ENCODE results near the gene PITPNB.
A peak's percentile ranks its signal among the peaks of the same experiment; 100 is the strongest.

PITPNB gene

DNA sequence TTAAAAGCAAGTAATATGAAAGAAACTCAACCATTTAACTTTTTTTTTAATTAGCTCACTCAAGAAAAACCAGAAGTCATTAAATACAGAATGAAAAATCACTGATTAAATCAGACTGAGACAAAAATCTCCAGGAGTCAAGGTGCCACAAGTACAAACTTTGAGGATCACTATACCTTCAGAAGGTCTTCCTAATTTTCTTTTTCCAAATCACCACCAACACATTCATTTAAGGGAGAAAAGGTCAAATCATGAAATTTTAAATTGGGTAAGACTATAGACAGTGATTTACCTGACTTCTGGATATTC, 32.3 kb downstream of the PITPNB start:
- Histone ChIP-seq H3K9ac (ENCODE audit: low read length) (peak overlapping the region; percentile 12), H3K79me2 (ENCODE audit: low read length) (peaks cover 84% of the 10 kb centered on the region), H3K36me3 (replicated peaks; ENCODE audit: low read depth, low read length) (peaks cover 65% of the 10 kb centered on the region)

DNA sequence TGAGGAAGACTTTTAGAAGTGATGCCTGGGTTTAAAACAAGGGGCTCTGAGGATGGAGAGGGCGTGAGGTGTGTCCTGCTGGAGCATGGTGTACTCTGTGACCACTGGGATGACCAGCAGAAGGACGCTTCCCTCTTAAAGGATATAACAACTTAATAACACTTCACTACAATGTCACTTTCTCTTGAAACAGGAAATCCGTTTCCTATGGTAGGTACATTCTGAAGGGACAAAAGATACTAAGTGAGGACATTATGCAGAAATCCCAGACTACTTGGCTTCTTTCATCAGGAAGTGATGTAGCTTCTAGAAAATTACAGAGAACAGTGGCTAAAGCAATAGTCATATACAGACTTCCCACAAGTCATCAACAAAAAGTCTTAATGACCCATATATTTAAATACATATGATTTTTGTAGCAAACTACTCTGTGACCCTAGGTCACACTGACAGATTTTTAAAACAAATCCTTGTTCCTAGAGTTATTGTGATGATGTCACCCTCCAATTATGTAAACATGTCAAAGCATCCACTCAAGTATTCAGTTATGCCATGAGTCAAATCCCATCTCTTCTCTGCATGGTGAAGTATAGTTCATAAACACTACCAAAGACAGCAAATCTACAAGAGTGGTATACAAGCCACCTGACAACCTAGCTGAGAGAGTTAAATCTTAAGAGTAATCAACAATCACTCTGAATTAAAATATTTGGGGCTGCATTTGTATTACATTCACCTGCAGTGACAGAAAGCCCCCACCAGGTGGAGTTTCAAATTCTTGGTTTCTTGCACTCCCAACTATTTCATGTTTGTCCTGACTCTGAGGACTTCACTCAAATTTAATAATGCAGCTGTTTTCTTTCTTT, 32.8 kb downstream of the PITPNB start:
- peaks cover 62% of the 10 kb centered on the region for H3K36me3 ChIP-seq (replicated peaks; ENCODE audit: low read depth, low read length)
- H3K9ac ChIP-seq (ENCODE audit: low read length), result peak overlapping the region; percentile 37
- peaks cover 32% of the 10 kb centered on the region for H4K20me1 ChIP-seq (ENCODE audit: insufficient read depth, low read length)

More for the DNA sequence above, 32.3 kb downstream of the PITPNB start:
- Histone ChIP-seq H4K20me1 (ENCODE audit: insufficient read depth, low read length) (peaks cover 30% of the 10 kb centered on the region; the same call in 1 of the 2 replicates), H3K4me1 (ENCODE audit: low read length) (peaks cover 44% of the 10 kb centered on the region), H2AFZ (ENCODE audit: low read depth, low read length) (no peak overlapping the region), H3K27ac (ENCODE audit: low read length) (peak overlapping the region; percentile 78), H3K9me3 (ENCODE audit: insufficient read depth, low read length) (no peaks in the 10 kb centered on the region), H3K4me3 (ENCODE audit: low read length) (no peak overlapping the region), H3K4me2 (ENCODE audit: low read length) (peak overlapping the region; percentile 2; the same call in 1 of the 2 replicates), H3K27me3 (ENCODE audit: low read depth, low read length) (no peaks in the 10 kb centered on the region)
- no peak for TF ChIP-seq EZH2phosphoT487 (IDR thresholded peaks at IDR 0.05; ENCODE audit: low read depth)
- TF ChIP-seq, protein P1, sequence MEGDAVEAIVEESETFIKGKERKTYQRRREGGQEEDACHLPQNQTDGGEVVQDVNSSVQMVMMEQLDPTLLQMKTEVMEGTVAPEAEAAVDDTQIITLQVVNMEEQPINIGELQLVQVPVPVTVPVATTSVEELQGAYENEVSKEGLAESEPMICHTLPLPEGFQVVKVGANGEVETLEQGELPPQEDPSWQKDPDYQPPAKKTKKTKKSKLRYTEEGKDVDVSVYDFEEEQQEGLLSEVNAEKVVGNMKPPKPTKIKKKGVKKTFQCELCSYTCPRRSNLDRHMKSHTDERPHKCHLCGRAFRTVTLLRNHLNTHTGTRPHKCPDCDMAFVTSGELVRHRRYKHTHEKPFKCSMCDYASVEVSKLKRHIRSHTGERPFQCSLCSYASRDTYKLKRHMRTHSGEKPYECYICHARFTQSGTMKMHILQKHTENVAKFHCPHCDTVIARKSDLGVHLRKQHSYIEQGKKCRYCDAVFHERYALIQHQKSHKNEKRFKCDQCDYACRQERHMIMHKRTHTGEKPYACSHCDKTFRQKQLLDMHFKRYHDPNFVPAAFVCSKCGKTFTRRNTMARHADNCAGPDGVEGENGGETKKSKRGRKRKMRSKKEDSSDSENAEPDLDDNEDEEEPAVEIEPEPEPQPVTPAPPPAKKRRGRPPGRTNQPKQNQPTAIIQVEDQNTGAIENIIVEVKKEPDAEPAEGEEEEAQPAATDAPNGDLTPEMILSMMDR (IDR thresholded peaks at IDR 0.05; ENCODE audit: low read depth, low read length), result no peak

DNA sequence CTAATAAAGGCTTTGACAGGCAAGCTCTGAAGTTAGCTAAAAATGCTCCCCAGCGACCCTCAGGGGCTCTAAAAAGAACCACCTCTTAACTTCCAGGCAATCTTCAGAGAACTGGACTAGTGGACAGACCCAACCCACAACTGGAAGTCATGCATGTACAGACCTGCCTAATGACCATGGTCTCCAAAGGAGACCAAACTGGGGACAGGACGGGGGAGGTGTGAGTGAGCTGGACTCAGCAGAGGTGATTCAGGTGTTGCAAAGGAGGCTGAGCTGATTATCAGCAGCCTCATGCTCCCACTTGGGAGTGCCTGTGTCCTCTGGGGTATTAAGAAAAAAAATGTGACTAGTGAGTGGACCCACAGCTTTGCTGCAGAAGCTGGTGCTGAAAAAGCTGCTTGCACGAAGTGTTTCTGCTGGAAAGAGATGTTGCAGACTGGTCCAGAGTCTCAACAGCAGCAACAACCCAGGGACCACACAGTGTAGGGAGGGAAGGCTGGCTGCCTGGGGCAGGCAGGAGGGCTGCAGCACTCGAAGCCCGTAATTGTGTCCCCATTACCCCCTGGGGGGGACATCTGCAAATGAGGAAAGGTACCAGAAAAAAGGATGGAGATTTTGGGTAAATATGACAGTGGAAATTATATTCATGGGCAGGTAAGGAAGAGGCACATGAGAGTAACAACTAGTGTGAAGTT, 35.3 kb downstream of the PITPNB start:
- H2AFZ ChIP-seq (ENCODE audit: low read depth, low read length), result no peak overlapping the region
- no peak overlapping the region for H3K27ac ChIP-seq (ENCODE audit: low read length)
- H3K79me2 ChIP-seq (ENCODE audit: low read length), result peaks cover 85% of the 10 kb centered on the region
- H3K4me1 ChIP-seq (ENCODE audit: low read length), result peaks cover 68% of the 10 kb centered on the region
- H3K36me3 ChIP-seq (replicated peaks; ENCODE audit: low read depth, low read length), result peaks cover 44% of the 10 kb centered on the region
- TF ChIP-seq EZH2phosphoT487 (IDR thresholded peaks at IDR 0.05; ENCODE audit: low read depth), result no peak
- TF ChIP-seq, protein P1 (IDR thresholded peaks at IDR 0.05; ENCODE audit: low read depth, low read length), result no peak
- H3K9ac ChIP-seq (ENCODE audit: low read length), result no peak overlapping the region
- H3K9me3 ChIP-seq (ENCODE audit: insufficient read depth, low read length), result no peaks in the 10 kb centered on the region
- H4K20me1 ChIP-seq (ENCODE audit: insufficient read depth, low read length), result peaks cover 43% of the 10 kb centered on the region
- H3K27me3 ChIP-seq (ENCODE audit: low read depth, low read length), result no peaks in the 10 kb centered on the region
- H3K4me2 ChIP-seq (ENCODE audit: low read length), result no peak overlapping the region
- no peak overlapping the region for H3K4me3 ChIP-seq (ENCODE audit: low read length)

More for the DNA sequence above, 32.8 kb downstream of the PITPNB start:
- TF ChIP-seq, protein P1 (IDR thresholded peaks at IDR 0.05; ENCODE audit: low read depth, low read length), result peak; percentile 91
- TF ChIP-seq EZH2phosphoT487 (IDR thresholded peaks at IDR 0.05; ENCODE audit: low read depth), result no peak
- H3K4me3 ChIP-seq (ENCODE audit: low read length), result no peak overlapping the region
- no peaks in the 10 kb centered on the region for H3K27me3 ChIP-seq (ENCODE audit: low read depth, low read length)
- peak overlapping the region; percentile 78 for H3K27ac ChIP-seq (ENCODE audit: low read length)
- peak overlapping the region; percentile 64 for H3K4me2 ChIP-seq (ENCODE audit: low read length)
- H2AFZ ChIP-seq (ENCODE audit: low read depth, low read length), result no peak overlapping the region
- H3K79me2 ChIP-seq (ENCODE audit: low read length), result peaks cover 83% of the 10 kb centered on the region
- H3K4me1 ChIP-seq (ENCODE audit: low read length), result peaks cover 48% of the 10 kb centered on the region
- H3K9me3 ChIP-seq (ENCODE audit: insufficient read depth, low read length), result no peaks in the 10 kb centered on the region

Data from OCI-LY3 (cell line).